Mesenchymal stem cell (in vitro differentiated cells and primary cell): ENCODE measurements around the gene BICC1.

Experiments
- DNase-seq: peaks from one replicate; pipeline ENCODE4 v3.0.0-alpha.2; 2013
- H2AFZ ChIP-seq: one replicate; pipeline ENCODE4 v1.6.1; 2013; ENCODE audit warnings: low read depth, mild to moderate bottlenecking, control low read depth, inconsistent platforms, low read length, moderate library complexity
- H2AK5ac ChIP-seq: 2 replicates; pipeline ENCODE4 v1.6.1; 2013; ENCODE audit warnings: low read length, moderate library complexity, mild to moderate bottlenecking, inconsistent platforms; ENCODE audit not compliant: severe bottlenecking
- H2BK120ac ChIP-seq: one replicate; pipeline ENCODE4 v1.6.1; 2013; ENCODE audit warnings: low read depth, mild to moderate bottlenecking, inconsistent platforms, low read length, moderate library complexity
- H2BK12ac ChIP-seq, 2 experiments: one replicate each; pipeline ENCODE4 v1.6.1; 2013; ENCODE audit warnings: inconsistent platforms in 2 of 2, low read length in 2 of 2, mild to moderate bottlenecking in 2 of 2, moderate library complexity in 2 of 2, control low read depth in 1 of 2
- H2BK15ac ChIP-seq: one replicate; pipeline ENCODE4 v1.6.1; 2013; ENCODE audit warnings: mild to moderate bottlenecking, low read depth, inconsistent platforms; ENCODE audit not compliant: poor library complexity, severe bottlenecking
- H2BK5ac ChIP-seq: 2 replicates; pipeline ENCODE4 v1.6.1; 2013; ENCODE audit warnings: low read depth, mild to moderate bottlenecking, low read length, control low read depth, inconsistent platforms; ENCODE audit not compliant: poor library complexity, severe bottlenecking
- H3K14ac ChIP-seq, 2 experiments: one replicate each; pipeline ENCODE4 v1.6.1; 2013; ENCODE audit warnings: inconsistent platforms in 2 of 2, low read length in 2 of 2, control low read depth in 1 of 2, mild to moderate bottlenecking in 1 of 2, moderate library complexity in 1 of 2
- H3K18ac ChIP-seq, 2 experiments: one replicate each; pipeline ENCODE4 v1.6.1; 2013; ENCODE audit warnings: inconsistent platforms in 2 of 2, low read length in 2 of 2, control low read depth in 1 of 2, low read depth in 1 of 2, mild to moderate bottlenecking in 1 of 2
- H3K23ac ChIP-seq, 2 experiments: one replicate each; pipeline ENCODE4 v1.6.1; 2013; ENCODE audit warnings: inconsistent platforms in 2 of 2, low read length in 2 of 2, mild to moderate bottlenecking in 2 of 2, moderate library complexity in 2 of 2, control low read depth in 1 of 2
- H3K27ac ChIP-seq: 2 replicates; pipeline ENCODE4 v1.5.1; 2013; ENCODE audit warnings: mild to moderate bottlenecking, moderate library complexity, low read length, control low read depth, inconsistent platforms; ENCODE audit not compliant: poor library complexity, severe bottlenecking
- H3K27me3 ChIP-seq, 2 experiments: 2 replicates each; pipeline versions ENCODE4 v1.6.1 to v1.7.0; 2013; ENCODE audit warnings: low read length in 2 of 2, mild to moderate bottlenecking in 2 of 2, moderate library complexity in 2 of 2, control low read depth in 1 of 2, inconsistent platforms in 1 of 2; ENCODE audit not compliant: control insufficient read depth in 1 of 2, insufficient read depth in 1 of 2
- H3K36me3 ChIP-seq, 2 experiments: 2 replicates each; pipeline versions ENCODE4 v1.6.1 to v1.7.0; 2013; ENCODE audit warnings: low read length in 2 of 2, control low read depth in 1 of 2, inconsistent platforms in 1 of 2, low read depth in 1 of 2, mild to moderate bottlenecking in 1 of 2; ENCODE audit not compliant: insufficient read depth in 2 of 2, control insufficient read depth in 1 of 2
- H3K4ac ChIP-seq, 2 experiments: one replicate each; pipeline ENCODE4 v1.6.1; 2013; ENCODE audit warnings: inconsistent platforms in 2 of 2, low read length in 2 of 2, mild to moderate bottlenecking in 2 of 2, moderate library complexity in 2 of 2, control low read depth in 1 of 2, low read depth in 1 of 2
- H3K4me1 ChIP-seq: 2 replicates; pipeline ENCODE4 v1.6.1; 2013; ENCODE audit warnings: low read depth, low read length, control low read depth; ENCODE audit not compliant: control insufficient read depth, insufficient read depth
- H3K4me2 ChIP-seq: 2 replicates; pipeline ENCODE4 v1.6.1; 2013; ENCODE audit warnings: low read length, mild to moderate bottlenecking, inconsistent platforms; ENCODE audit not compliant: poor library complexity, severe bottlenecking
- H3K4me3 ChIP-seq, 2 experiments: 2 replicates each; pipeline versions ENCODE4 v1.5.1 to v1.7.0; 2013; ENCODE audit warnings: low read length in 2 of 2, mild to moderate bottlenecking in 2 of 2, control low read depth in 1 of 2, low read depth in 1 of 2; ENCODE audit not compliant: insufficient read depth in 1 of 2
- H3K79me1 ChIP-seq: replicated peaks from 2 replicates; pipeline ENCODE4 v1.6.1; 2013; ENCODE audit warnings: mild to moderate bottlenecking, control low read depth, low read length, inconsistent platforms; ENCODE audit not compliant: poor library complexity, severe bottlenecking
- H3K9ac ChIP-seq: 2 replicates; pipeline ENCODE4 v1.7.0; 2013; ENCODE audit warnings: mild to moderate bottlenecking, low read length, moderate library complexity
- H3K9me3 ChIP-seq: 2 replicates; pipeline ENCODE4 v1.7.0; 2013; ENCODE audit warnings: mild to moderate bottlenecking, low read length; ENCODE audit not compliant: control insufficient read depth
- H4K8ac ChIP-seq: one replicate; pipeline ENCODE4 v1.6.1; 2013; ENCODE audit warnings: inconsistent platforms, mild to moderate bottlenecking, low read length, moderate library complexity
- H4K91ac ChIP-seq: one replicate; pipeline ENCODE4 v1.6.1; 2013; ENCODE audit warnings: mild to moderate bottlenecking, low read length, inconsistent platforms
- WGBS: methylation state at CpG from one replicate; pipeline ENCODE4 v1.1.7; 2013; ENCODE audit warnings: mixed read lengths; 5-methylcytosine and 5-hydroxymethylcytosine counted together

BICC1 gene

GRCh38 chr10:58853668-58854067 lies 341.0 kb downstream of the BICC1 start:
- no CpG with 5 or more reads among the region's 2 CpGs for WGBS

GRCh38 chr10:58854811-58855210 lies 342.1 kb downstream of the BICC1 start:
- H3K4me1 ChIP-seq, result peaks cover 12% of the 10 kb centered on the region
- peaks cover 2% of the 10 kb centered on the region for H3K79me1 ChIP-seq
- H2BK120ac ChIP-seq, result no peak overlapping the region
- H3K9ac ChIP-seq, result no peak overlapping the region
- DNase-seq, result no peak
- H3K27me3 ChIP-seq, result no peaks in the 10 kb centered on the region
- H2AFZ ChIP-seq, result no peak overlapping the region
- H4K91ac ChIP-seq, result no peak overlapping the region
- H3K18ac ChIP-seq, result no peak overlapping the region
- no peak overlapping the region for H3K27ac ChIP-seq
- no peak overlapping the region for H3K4ac ChIP-seq
- no peak overlapping the region for H2BK5ac ChIP-seq
- 95% methylated on average over 2 of the region's 2 CpGs for WGBS
- H3K36me3 ChIP-seq, result peaks cover 0 to 2% of the 10 kb centered on the region in 2 experiments
- peaks cover 4% of the 10 kb centered on the region for H3K9me3 ChIP-seq
- H3K4me2 ChIP-seq, result no peak overlapping the region
- H4K8ac ChIP-seq, result no peak overlapping the region
- no peak overlapping the region for H3K4me3 ChIP-seq
- H2BK12ac ChIP-seq, result no peak overlapping the region
- no peak overlapping the region for H2BK15ac ChIP-seq
- no peak overlapping the region for H3K23ac ChIP-seq
- peak overlapping the region; percentile 41 for H2AK5ac ChIP-seq
- H3K14ac ChIP-seq, result no peak overlapping the region

More at GRCh38 chr10:58853668-58854067, 341.0 kb downstream of the BICC1 start:
- Histone ChIP-seq H2AK5ac (peak overlapping the region; percentile 1), H4K8ac (no peak overlapping the region), H2BK5ac (no peak overlapping the region), H3K27me3 (no peaks in the 10 kb centered on the region), H3K9ac (no peak overlapping the region), H3K18ac (no peak overlapping the region), H3K4me1 (peaks cover 12% of the 10 kb centered on the region), H3K36me3 (peaks cover 0 to 2% of the 10 kb centered on the region in 2 experiments), H3K27ac (no peak overlapping the region), H3K4ac (no peak overlapping the region), H2BK120ac (no peak overlapping the region), H2BK15ac (no peak overlapping the region), H3K4me2 (no peak overlapping the region), H4K91ac (no peak overlapping the region), H3K9me3 (peaks cover 4% of the 10 kb centered on the region), H2BK12ac (no peak overlapping the region), H2AFZ (no peak overlapping the region), H3K14ac (no peak overlapping the region), H3K23ac (no peak overlapping the region), H3K79me1 (peaks cover 2% of the 10 kb centered on the region), H3K4me3 (no peak overlapping the region)
- DNase-seq, result no peak

GRCh38 chr10:58856508-58857240 lies 344.0 kb downstream of the BICC1 start:
- Histone ChIP-seq H3K14ac (no peak overlapping the region), H3K4me2 (peak overlapping the region; percentile 23), H3K18ac (no peak overlapping the region), H3K36me3 (peaks cover 0 to 2% of the 10 kb centered on the region in 2 experiments), H4K91ac (peak overlapping the region; percentile 19), H2BK5ac (peak overlapping the region; percentile 86), H2BK120ac (no peak overlapping the region), H3K9me3 (peaks cover 4% of the 10 kb centered on the region), H2AFZ (no peak overlapping the region), H3K4me1 (peaks cover 11% of the 10 kb centered on the region), H3K9ac (peak overlapping the region; percentile 59), H2BK12ac (peak overlapping the region; percentile 84 to 85), H3K23ac (no peak overlapping the region), H2AK5ac (peak overlapping the region; percentile 98), H4K8ac (no peak overlapping the region), H3K27ac (peak overlapping the region; percentile 85), H3K27me3 (no peaks in the 10 kb centered on the region), H3K79me1 (peaks cover 2% of the 10 kb centered on the region), H3K4me3 (no peak overlapping the region), H2BK15ac (no peak overlapping the region), H3K4ac (no peak overlapping the region)
- WGBS, result 72% methylated on average over 9 of the region's 9 CpGs
- DNase-seq, result peak; percentile 80

- Histone ChIP-seq H3K27ac (peak overlapping the region; percentile 80), H3K4ac (no peak overlapping the region), H3K14ac (no peak overlapping the region), H3K4me1 (peaks cover 9% of the 10 kb centered on the region), H3K79me1 (peaks cover 2% of the 10 kb centered on the region), H3K9me3 (peaks cover 4% of the 10 kb centered on the region), H4K8ac (no peak overlapping the region), H2AFZ (no peak overlapping the region), H2BK12ac (no peak overlapping the region), H3K23ac (no peak overlapping the region), H3K9ac (peak overlapping the region; percentile 38), H3K4me2 (no peak overlapping the region), H2BK15ac (no peak overlapping the region), H4K91ac (no peak overlapping the region), H3K36me3 (peaks cover 0 to 2% of the 10 kb centered on the region in 2 experiments), H2BK5ac (peak overlapping the region; percentile 86), H2AK5ac (peak overlapping the region; percentile 98), H3K4me3 (no peak overlapping the region), H3K27me3 (no peaks in the 10 kb centered on the region), H2BK120ac (no peak overlapping the region), H3K18ac (no peak overlapping the region)
- 81% methylated on average over 2 of the region's 3 CpGs for WGBS
- DNase-seq, result peak; percentile 12
Measured at GRCh38 chr10:58857251-58857805, 344.7 kb downstream of the BICC1 start.
